CD4-positive, alpha-beta T cell treated with Interleukin-15 for 4 hours (primary cell): ENCODE data around the gene MED22.
"Not testable (repeated sequence)": the region's sequence is repeated elsewhere in the genome, so short reads cannot be mapped to it uniquely, and the experiment has no call there.

Experiments used
- DNase-seq: peaks from one replicate; pipeline ENCODE4 v3.0.0-alpha.2; 2020; ENCODE audit warnings: low spot score

Gene MED22

DNA sequence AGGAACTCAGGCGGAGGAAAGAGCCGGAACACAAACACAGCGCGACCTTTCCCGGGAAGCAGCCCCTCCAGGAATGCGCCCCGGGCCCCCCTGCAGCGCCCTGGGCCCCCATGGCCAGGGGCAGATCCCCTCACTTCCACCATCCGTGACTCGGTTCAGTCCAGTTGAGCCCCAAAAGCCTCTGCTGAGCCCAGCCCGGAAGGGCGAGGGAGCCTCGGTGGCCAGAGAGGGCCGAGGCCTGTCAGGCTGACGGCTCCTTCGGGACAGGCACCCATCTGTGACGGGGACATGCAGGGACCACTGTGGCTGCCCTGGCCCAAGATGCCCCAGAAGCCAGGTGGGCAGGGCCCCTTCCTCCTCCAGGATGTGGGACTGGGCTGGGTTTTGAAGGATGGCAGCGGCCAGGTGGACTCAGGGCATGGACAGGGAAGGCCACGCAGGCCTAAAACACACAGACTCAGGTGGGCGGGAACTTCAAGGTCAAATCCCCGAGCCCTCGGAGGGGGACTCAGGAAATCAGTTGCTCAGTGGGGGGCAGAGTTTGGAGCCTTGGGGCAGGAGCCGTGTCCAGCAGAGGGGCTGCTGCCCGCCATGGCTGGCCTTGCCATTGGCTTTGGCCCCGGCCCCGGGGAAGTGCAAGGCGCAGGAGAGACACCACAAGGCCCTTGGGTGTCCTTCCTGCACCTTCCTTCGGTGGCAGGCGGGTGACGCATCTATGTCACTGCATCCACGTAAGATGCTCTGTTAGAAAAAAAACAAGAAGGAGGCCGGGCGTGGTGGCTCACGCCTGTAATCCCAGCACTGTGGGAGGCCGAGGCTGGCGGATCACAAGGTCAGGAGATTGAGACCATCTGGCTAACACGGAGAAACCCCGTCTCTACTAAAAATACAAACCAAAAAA, 43.2 kb downstream of the MED22 start:
- DNase-seq, result no peak

DNA sequence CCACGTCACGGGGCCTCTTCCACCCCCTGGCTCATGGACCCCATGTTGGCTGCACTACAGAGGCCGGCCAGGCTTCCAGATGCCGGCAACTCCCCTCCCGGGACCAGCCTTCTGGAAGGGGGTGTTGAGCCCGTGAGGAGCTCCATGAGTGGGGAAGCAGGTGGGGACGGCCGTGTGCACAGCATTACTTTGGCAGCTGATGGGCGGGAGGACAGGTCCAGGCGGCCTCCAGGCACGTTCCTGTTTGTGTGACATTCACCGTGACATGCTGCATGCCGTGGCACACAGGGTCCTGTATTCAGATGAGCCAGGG, 43.8 kb downstream of the MED22 start:
- no peak for DNase-seq

DNA sequence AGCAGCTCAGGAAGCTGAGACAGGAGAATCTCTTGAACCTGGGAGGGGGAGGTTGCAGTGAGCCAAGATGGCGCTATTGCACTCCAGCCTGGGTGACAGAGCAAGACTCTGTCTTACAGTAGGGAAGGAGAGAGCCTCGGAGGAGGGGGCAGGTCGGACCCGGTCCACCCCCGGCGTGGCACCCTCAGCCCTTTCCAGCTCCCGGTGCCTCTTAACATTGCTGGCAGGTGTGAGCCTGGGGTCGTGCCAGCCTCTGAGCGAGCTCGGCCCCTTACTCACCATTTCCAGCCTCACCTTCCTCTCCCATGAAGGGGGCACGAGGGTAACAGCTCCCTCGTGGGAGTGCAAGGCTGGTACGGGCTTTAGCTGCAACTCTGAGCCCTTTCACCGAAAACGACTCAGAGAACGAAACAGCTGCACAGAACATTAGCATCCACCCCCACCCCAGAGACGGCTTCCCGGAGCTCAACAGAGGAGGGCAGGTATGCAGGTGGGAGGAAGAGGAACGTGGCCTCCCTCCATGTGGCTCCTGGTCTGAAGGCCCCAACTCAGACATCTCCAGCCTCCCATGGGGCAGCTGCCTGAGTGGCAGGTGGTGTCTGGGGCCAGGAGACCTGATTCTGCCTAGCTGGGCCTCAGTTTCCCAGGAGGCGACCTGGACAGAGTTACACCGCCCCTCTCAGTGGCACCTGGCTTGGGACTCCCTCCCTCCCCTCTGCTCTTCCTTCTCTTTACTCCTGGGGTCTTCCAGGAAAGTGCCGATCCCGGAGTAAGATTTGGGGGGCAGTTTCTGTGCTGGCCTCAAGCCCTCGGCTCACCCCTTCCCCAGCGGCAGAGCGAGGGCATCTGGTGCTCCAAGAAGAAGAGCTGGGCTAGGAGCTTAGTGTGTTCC, 44.4 kb downstream of the MED22 start:
- no peak for DNase-seq

DNA sequence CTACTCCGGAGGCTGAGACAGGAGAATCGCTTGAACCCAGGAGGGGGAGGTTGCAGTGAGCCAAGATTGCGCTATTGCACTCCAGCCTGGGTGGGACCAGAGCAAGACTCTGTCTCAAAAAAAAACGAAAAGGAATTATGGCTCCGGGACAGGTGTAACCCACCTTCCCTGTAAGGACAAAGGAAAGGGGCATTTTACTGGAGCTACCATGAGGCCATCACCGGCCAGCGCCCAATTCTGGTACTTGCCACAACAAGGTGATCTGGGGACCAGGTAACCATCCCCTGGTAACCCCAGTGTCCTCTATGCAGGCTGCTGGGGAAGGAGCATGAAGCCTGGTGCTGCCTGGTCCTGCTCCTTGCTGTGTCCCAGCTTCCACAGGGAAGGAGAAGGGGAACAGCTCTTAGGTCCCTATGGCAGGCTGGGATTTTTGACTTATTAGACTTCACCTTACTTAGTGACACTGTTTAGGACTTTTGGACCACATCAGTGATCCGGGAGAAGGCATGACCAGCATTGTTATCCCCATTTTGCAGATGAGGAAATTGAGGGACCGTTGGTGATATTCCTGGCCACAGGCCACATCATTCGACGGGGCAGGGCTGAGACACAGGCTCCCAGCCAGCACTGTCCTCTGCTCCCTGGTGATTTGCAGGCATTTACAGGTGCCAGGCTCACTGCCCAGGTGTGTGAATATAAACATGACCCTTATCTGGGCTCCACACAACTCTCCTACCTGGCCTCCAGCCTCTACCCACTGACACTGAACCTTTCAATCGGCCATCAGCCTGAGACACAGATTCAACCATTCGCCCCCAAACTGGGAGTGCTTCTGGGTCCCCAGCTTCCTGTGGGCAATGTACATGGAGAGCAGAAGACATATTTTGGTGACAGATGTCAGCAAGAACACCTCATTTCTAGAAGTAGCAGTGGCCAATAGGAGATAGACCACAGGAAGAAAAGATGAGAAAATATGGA, 46.4 kb downstream of the MED22 start:
- DNase-seq, result no peak

DNA sequence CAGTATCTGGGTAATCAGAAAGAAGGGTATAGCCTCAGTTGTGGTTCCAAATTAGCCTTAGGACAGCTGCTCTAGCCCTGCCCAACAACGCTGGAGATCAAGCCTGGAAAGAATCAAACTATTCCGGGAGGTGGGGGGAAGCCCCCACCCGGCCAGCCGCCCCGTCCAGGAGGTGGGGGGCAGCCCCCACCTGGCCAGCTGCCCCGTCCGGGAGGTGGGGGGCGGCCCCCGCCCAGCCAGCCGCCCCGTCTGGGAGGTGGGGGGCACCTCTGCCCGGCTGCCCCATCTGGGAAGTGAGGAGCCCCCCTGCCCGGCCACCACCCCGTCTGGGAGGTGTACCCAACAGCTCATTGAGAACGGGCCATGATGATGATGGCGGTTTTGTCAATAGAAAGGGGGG, 47.9 kb downstream of the MED22 start:
- DNase-seq, result not testable (repeated sequence)

DNA sequence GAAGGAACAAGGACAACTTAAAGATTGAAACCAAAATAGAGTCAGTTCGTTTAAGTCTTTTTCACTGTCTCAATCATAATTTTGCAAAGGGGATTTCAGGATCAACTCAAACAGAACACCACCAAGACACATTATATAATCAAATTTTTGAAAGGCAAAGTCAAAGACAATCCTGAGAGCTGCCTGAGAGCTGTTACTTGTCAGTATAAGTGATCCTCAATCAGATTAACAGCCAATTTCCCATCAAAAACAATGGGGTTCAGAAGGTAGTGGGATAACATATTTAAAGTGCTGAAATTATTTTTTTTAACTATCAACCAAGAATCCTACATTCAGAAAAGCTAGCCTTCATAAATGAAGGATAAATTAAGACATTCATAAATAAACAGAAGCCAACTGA, 53.7 kb downstream of the MED22 start:
- DNase-seq, result no peak

DNA sequence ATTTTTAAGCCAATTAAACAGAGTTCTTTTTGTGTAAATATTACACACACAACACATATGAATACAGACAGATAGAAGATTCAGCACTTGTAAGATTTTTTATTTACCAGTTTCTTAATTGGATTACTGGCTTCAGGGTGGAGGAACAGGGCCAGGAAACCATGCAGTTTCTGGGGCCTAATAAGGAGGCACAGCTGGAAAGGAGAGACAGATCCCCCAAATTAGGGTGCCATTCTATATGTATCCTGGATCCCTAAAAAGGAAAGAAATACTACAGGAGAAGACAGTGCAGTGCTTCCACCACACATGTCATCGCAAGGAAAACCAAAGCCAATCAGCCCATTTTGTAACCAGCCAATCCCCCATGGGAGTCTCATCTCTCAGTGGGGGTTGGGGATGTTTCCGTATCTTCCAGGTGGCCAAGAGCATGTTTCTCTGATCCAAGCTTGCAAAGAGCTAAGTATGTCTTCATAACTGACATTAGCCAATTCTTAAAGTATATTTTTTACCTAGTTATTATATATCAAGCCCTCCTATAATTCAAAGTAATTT, 57.1 kb downstream of the MED22 start:
- DNase-seq, result no peak
